GM21390 (cell line): ENCODE results near the gene STAB1.

ENCODE experiments used
- ATAC-seq: cut with Tn5 transposase; IDR thresholded peaks from one replicate; pipeline ENCODE4 v1.9.1; 2021; ENCODE audit not compliant: unreplicated experiment

STAB1 gene, protein sequence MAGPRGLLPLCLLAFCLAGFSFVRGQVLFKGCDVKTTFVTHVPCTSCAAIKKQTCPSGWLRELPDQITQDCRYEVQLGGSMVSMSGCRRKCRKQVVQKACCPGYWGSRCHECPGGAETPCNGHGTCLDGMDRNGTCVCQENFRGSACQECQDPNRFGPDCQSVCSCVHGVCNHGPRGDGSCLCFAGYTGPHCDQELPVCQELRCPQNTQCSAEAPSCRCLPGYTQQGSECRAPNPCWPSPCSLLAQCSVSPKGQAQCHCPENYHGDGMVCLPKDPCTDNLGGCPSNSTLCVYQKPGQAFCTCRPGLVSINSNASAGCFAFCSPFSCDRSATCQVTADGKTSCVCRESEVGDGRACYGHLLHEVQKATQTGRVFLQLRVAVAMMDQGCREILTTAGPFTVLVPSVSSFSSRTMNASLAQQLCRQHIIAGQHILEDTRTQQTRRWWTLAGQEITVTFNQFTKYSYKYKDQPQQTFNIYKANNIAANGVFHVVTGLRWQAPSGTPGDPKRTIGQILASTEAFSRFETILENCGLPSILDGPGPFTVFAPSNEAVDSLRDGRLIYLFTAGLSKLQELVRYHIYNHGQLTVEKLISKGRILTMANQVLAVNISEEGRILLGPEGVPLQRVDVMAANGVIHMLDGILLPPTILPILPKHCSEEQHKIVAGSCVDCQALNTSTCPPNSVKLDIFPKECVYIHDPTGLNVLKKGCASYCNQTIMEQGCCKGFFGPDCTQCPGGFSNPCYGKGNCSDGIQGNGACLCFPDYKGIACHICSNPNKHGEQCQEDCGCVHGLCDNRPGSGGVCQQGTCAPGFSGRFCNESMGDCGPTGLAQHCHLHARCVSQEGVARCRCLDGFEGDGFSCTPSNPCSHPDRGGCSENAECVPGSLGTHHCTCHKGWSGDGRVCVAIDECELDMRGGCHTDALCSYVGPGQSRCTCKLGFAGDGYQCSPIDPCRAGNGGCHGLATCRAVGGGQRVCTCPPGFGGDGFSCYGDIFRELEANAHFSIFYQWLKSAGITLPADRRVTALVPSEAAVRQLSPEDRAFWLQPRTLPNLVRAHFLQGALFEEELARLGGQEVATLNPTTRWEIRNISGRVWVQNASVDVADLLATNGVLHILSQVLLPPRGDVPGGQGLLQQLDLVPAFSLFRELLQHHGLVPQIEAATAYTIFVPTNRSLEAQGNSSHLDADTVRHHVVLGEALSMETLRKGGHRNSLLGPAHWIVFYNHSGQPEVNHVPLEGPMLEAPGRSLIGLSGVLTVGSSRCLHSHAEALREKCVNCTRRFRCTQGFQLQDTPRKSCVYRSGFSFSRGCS (N-terminal part only)

DNA sequence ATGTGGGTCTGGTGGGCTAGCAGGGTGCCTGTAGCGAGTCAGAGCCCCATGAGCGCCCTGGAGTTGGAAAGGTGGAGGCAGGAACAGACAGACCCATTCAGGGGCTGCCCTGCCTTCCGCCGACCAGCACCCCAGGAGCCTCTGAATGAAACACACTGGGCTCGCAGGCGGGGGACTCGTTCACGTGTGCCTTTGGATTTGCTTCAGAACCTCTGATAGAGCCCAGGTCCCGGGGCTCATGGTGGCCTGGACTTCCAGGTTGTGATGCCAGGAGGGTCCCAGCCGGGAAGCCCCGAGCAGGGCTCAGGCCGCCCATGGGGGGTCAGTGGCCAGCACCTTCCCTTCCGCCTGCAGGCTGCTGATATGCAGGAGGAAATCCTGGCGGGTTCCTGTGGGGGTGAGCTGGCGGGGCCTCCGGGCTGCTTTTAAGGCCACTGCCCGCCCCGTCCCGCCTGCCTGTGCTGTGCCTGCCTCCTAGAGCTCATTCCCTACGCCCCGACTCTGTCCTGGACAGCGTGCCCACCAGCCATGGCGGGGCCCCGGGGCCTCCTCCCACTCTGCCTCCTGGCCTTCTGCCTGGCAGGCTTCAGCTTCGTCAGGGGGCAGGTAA, at the start of gene STAB1:
Gene STAB1, plus strand, starts transcription at position 453 of the 610 bp plus-strand sequence. Its CDS starts 76 bp downstream, at position 529.
- no peak for ATAC-seq

GRCh38 chr3:52446042-52446441, 49.1 kb upstream of the STAB1 start:
- ATAC-seq = no peak

- no peak for ATAC-seq
These were observed 48.3 kb upstream of the STAB1 start for GRCh38 chr3:52446631-52447511.

DNA sequence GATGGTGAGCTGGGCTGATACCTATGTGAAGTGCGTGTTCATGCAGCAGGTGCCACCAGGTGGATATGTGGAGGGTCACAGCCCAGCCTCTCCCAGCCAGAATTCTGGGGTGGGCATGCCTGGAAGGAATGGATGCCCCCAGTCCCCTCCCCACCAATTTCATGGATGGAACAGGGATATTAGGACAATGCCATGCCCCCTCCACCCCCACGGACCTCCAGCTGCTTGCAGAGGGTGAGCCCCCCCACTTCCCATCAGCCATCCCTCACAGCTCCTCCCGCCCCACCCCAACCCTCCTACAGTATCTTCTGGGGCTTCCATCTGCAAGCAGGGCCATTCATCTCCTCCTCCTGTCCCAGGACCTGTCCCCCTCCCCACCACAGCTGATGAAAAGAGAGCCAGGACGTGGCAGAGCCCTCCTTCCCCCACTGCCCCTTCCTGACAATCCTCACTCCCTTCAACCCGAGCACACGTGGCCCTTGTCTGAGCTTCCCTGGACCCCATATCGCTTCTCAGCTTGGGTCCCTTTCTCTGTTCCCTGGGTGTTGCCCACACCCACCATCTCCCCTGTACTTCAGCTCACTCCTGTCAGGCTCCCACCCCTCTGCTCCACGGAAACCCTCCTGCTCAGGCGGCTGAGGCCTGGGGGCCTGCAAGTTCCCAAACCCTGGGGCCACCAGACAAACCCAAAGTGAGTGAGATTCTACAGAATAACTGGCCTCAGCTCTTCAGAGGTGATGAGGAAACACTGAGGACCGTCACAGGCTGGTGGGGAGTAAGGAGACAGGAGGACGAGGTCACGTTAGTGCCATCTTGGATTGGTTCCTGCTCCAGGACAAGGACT, 47.4 kb upstream of the STAB1 start:
- ATAC-seq = no peak

DNA sequence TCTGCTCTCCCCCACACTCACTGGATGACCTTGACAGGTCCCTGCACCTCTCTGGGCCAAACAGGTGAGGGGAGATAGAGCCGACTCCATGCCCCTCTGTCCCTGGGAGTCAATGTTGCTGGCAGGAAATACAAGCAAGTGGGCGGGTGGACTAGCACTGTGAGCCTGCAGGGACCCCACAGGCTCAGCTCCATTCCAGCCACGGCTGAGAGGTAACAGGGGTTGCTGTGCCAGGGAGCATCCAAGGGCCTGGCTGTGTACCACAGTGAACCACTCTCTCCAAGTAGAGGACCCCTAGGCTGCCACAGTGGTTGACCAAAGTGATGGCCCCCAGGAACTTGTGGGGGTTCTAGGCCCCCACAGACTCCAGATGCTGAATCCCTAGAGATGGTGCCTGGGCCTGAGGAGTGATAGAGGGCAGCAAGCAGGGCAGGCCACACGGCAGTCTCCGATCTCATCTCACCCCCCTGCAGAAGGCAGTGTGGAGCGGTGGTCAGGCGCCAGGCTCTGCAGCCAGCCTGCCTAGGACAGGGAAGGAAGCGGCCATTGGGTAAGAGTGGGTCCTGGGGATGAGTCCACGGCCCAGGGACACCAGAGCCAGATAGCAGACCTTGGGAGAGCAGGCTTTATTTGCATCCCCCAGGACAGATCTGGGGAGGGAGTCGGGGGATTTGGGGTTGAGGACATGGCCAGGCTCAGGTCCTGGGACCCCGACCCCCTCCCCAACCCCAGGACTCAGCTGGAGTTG, 44.5 kb upstream of the STAB1 start:
- no peak for ATAC-seq

DNA sequence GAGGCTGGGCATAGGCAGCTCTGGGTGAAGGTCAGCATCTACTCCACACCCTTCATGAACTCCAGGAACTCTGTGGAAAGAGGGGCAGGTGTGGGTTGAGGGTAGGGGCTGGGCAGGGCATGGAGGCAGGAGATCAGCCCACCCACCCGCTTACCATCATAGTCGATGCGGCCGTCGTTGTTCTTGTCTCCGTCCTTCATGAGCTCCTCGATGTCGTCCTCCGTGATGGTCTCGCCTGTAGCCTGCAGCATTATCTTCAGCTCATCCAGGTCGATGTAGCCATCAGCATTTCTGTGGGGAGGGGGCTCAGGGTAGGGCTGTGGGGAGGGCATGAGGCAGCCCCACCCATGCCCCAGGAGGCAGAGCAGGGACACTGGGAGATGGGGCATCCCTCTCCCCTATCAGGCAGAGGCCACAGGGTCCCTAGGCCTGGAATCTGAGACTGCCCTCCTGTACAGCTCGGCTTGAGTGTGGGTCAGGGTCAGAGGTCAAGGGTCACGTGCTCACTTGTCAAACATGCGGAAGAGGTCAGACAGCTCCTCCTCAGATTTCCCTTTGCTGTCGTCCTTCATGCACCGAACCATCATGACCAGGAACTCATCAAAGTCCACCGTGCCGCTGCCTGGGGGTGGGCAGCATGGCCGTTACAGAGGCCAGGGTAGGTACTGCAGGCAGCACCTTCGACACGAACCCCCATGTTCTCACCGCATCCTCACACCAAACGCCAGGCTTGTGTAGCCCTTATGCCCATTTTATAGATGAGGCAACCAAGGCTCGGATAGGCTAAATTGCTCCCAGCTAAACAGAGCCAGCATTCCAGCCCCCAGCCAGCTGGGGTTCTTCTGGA, 43.7 kb upstream of the STAB1 start:
- no peak for ATAC-seq

DNA sequence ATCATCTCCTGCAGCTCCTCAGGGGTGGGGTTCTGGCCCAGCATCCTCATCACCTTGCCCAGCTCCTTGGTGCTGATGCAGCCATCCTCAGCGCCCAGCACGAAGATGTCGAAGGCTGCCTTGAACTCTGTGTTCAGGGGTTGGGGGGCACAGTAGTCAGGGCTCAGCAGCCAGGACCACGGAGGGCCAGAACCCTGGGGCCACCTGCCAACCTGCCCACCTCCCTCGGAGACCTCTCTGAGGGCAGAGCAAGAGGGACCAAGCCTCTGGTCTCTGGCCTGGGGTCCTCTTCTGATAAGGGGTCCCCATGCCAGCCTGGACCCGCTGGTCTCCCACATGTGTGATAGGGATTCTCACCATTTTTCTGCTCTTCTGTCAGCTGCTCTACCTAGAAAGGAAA, 43.0 kb upstream of the STAB1 start:
- ATAC-seq = no peak

DNA sequence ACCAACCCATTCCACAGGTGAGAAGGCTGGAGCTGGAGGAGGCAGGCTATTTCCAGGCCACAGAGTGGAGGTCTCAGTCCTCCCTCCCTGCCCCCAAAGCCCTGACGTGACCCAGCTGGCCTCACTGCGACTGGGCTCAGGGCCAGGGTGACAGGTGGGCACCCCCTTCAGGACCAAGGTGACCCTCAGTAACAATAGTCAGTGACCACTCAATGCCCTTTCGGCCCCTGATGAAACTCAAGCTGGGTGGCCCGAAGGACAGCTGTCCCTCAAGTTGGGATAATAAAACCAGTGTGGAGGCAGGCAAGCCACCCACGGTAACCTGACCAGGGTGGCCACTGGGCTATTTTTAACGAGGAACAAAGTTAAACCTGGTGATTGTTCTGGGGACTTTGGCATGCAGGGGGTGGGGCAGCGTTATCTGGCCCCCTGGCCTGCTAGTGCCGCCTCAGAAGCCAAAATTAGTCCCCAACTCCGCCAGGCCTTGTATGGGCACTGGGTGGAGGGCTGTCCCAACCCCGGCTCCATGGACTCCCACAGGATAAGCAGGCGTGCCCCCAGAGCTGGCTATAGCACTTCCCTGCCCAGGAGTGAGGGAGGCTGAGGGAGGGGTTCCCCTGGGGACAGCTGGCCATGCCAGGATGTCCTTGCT, 42.4 kb upstream of the STAB1 start:
- no peak for ATAC-seq

DNA sequence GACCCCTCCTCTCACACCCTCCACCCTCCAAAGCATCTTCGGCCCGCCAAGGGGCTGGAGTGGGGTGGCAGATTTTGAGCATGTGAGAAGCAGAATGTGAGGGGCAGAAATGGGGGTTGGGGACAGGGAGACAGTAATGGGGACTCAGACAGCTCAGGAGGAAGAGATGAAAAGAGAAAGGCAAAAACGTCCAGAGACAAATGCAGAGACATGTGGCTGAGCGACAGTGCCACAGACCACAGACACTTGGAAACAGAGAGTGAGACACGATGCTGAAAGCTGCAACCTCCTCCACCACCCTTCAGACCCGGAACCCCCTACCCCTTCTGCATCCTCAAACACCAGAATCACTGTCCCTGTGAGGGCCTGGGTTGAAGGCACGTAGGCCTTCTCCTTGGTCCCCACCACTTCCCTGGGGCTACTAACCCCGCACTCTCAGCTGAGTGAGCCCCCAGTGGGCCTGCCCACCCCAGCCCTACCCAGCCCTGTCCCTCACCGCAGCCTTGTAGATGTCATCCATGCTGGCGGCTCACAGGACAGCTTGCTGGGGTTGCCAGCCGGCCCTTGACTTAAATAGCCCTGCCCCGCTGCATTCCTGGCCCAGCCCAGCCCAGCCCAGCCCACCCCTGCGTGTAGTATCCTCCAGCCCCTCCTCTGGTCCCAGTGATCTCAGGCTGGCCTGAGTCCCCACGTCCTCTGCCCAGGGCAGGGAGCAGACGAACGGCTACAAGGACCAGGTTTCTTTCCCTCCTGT, 41.5 kb upstream of the STAB1 start, which contains the start of gene TNNC1:
Gene TNNC1, minus strand, starts transcription at position 546 of the 754 bp plus-strand sequence. Its CDS starts 26 bp downstream, at position 520.
- no peak for ATAC-seq

DNA sequence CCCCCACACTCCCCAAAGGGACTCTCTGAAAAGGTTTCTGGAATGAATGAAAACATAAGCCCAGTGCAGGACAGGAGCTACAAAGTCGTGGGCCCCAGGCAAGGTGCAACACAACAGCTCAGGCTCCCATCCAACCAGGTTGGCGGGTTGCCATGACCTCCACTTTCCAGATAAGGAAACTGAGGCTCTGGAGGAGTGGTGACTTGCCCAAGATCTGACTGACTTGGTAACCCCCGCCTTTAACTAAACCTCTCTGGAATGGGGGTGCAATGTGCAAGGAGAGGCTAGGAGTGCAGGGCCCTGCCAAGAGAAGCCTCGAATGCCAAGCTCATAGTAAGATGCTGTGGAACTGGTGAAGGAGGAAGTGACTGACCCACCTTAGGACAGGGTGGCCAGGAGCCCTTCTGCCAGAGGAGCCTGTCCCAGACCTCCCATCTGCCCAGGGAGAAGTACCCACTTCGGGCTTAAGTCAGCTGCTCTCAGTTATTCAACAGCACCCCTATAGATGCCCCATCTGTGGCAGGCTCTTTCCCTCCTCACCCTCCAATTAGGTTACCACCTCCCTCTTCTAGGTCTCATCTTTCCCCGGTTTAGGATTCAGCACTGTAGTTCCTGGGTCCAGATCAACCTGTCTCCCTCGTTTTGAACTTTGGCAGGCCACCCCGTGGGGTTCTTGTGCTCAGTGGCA, 40.7 kb upstream of the STAB1 start:
- no peak for ATAC-seq

DNA sequence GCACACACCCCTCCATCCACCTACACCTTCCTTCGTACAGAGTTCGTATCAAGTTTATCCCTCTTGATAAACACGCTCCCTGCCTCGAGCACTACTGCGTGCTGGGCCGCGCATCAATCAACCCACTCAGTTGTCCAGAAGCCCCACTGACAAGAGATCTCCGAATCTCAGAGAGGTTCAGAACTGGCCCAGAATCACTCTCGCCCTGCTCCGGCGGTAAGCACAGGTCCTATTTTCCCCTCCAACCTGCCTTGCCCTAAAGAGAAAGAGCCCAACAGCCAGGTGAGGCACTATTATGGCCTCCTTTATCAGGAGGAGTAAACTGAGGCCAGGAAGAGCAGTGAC, 40.2 kb upstream of the STAB1 start:
- ATAC-seq = no peak

GRCh38 chr3:52455283-52456168, 39.6 kb upstream of the STAB1 start, which contains the start of gene NISCH:
Gene NISCH, plus strand, starts transcription at chr3:52455604. Its CDS starts 38 bp downstream, at chr3:52455642.
- peak; percentile 75 for ATAC-seq

DNA sequence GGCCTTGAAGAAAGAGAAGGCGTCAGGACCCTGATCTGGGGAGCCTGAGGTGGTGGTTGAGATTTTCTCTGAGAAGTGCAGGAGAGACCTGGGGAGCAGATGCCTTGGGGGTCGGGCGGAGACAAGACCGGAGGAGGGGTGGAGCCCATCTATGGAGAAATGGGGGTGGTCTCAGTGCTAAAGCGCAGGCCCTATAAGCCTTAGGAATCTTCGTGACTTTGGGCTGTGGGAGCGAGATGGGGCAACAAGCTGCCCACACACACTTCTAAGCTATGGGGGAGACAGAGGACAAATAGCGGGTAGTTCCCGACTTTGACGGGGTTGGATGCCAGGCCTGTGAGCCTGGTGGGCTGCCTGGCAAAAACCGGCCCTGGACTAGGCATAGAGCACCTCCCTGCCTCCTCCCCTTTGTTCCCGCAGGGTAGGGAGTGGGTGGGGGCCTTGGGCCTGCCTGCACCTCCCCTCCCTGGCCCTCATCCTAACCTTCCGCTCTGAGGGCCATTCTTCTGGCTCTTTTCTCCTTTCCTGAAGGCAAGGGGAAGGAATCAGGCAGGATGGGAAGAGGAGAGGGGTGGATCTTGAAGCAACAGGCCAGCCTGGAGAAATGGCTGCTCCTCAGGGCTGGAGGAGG, 38.9 kb upstream of the STAB1 start:
- no peak for ATAC-seq

DNA sequence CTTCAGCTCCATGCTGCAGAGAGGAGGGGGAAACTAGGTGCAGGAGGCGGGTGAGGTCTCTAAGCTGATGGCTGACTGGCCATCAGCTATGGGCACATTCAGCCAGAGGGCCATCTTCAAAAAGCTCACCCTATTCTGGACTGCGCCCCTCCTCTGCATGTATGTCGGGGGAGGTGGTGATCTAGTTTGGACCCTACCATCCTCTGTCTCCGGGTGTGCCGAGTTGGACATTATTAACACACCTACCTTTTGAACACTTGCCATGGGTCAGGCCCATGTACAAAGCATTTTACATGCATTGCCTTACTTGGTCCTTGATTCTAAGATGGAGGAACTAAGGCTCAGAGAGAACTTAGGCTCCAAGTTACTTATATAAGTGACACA, 38.3 kb upstream of the STAB1 start:
- no peak for ATAC-seq
